ENCODE results near the gene MRPL44. TPM values are rescaled to one million over a fixed set of nuclear protein-coding genes. Genes with fewer than 3 reads are reported as not detected.

Gene MRPL44
- total RNA-seq (2022), result 64.9 and 66.6 TPM in 2 replicates
- percentile 96 among the genes with signal in this experiment for Bru-seq, nascent RNA
- BruChase-seq, experiment 1, labeled RNA remaining after a 2-hour chase, result percentile 97 among the genes with signal in this experiment
- BruChase-seq, experiment 2, labeled RNA remaining after a 6-hour chase, result percentile 92 among the genes with signal in this experiment
- long read RNA-seq, transcript MRPL44-201 (4 exons, 1,748 nt), result major isoform, 124 of 136 reads
- long read RNA-seq, partial matches to known transcripts, result 8 of 136 reads
- long read RNA-seq, other reads (novel, unspliced or antisense), result 4 of 136 reads

GRCh38 chr2:223957092-223957851 is at the start of gene MRPL44:
Gene MRPL44, plus strand, starts transcription at chr2:223957463. Its CDS starts 10 bp downstream, at chr2:223957473.
- H3K9me3 ChIP-seq, result no peaks in the 10 kb centered on the region
- intact Hi-C loops (cut with micrococcal nuclease; ENCODE audit: unreplicated experiment), result loop anchor here (1.0 to 5.0 kb wide), 6 partner anchors 12 to 265 kb away; partner anchors contain the start of gene WDFY1
- BruUV-seq (replicated peaks), result no TSS peak
- peaks cover 35% of the 10 kb centered on the region for H3K4me1 Mint-ChIP-seq (ENCODE audit: low read depth, unreplicated experiment)
- peak within 1 kb of the TSS; percentile 98 for H3K27ac Mint-ChIP-seq (ENCODE audit: unreplicated experiment)
- 0 out of 2 replicates have a peak, but pooled peaks cover 1% of the 10 kb centered on the region for H3K36me3 ChIP-seq (ENCODE audit: control insufficient read depth, insufficient read depth, low read length)
- DNase-seq, result peak; percentile 97 to 100
- H3K27me3 Mint-ChIP-seq (ENCODE audit: insufficient read depth, unreplicated experiment), result no peaks in the 10 kb centered on the region
- peak within 1 kb of the TSS; percentile 92 for H3K4me3 Mint-ChIP-seq (ENCODE audit: unreplicated experiment)
- H3K9me3 Mint-ChIP-seq (ENCODE audit: unreplicated experiment), result no peaks in the 10 kb centered on the region
- H3K27me3 ChIP-seq (replicated peaks; ENCODE audit: control insufficient read depth, insufficient read depth, low read length), result no peaks in the 10 kb centered on the region
- H3K4me3 ChIP-seq (ENCODE audit: low read depth, low read length), result peak within 1 kb of the TSS; percentile 93
- no peak for TF ChIP-seq CTCF (IDR thresholded peaks at IDR 0.05; ENCODE audit: insufficient read depth in 1 of 2, low read depth in 1 of 2, low read length in 1 of 2, severe bottlenecking in 1 of 2, unreplicated experiment in 1 of 2)
- H3K36me3 Mint-ChIP-seq (ENCODE audit: insufficient read depth, unreplicated experiment), result peaks cover 39% of the 10 kb centered on the region
- ChIA-PET POLR2A (interaction anchor here (1.9 kb wide), 1 partner anchor 27 kb away, joined by 8 read pairs; no protein-coding TSS in a partner anchor), CTCF (interaction anchor here (1.4 kb wide), 1 partner anchor 13 kb away, joined by 5 read pairs; no protein-coding TSS in a partner anchor)
- peaks cover 12% of the 10 kb centered on the region for H3K4me1 ChIP-seq

- peak overlapping the region; percentile 77 for H3K27ac Mint-ChIP-seq (ENCODE audit: unreplicated experiment)
- 0 out of 2 replicates have a peak, but pooled peaks cover 1% of the 10 kb centered on the region for H3K36me3 ChIP-seq (ENCODE audit: control insufficient read depth, insufficient read depth, low read length)
- no peak for TF ChIP-seq CTCF (IDR thresholded peaks at IDR 0.05; ENCODE audit: insufficient read depth in 1 of 2, low read depth in 1 of 2, low read length in 1 of 2, severe bottlenecking in 1 of 2, unreplicated experiment in 1 of 2)
- H3K27me3 Mint-ChIP-seq (ENCODE audit: insufficient read depth, unreplicated experiment), result no peaks in the 10 kb centered on the region
- peak; percentile 83 to 84 for DNase-seq
- no peaks in the 10 kb centered on the region for H3K27me3 ChIP-seq (replicated peaks; ENCODE audit: control insufficient read depth, insufficient read depth, low read length)
- H3K4me1 ChIP-seq, result peaks cover 41% of the 10 kb centered on the region
- H3K4me3 ChIP-seq (ENCODE audit: low read depth, low read length), result 0 out of 2 replicates have a peak overlapping the region, but pooled peaks have one; percentile 4
- ChIA-PET CTCF (interaction anchor here (0.5 to 1.8 kb wide), 3 partner anchors 22 to 47 kb away, joined by 3 to 8 read pairs (median 5); no protein-coding TSS in a partner anchor), POLR2A (interaction anchor here (0.5 to 2.9 kb wide), 2 partner anchors 20 to 22 kb away, joined by 3 to 19 read pairs; no protein-coding TSS in a partner anchor)
- H3K4me3 Mint-ChIP-seq (ENCODE audit: unreplicated experiment), result peak overlapping the region; percentile 57
- peaks cover 46% of the 10 kb centered on the region for H3K36me3 Mint-ChIP-seq (ENCODE audit: insufficient read depth, unreplicated experiment)
- intact Hi-C loops (cut with micrococcal nuclease; ENCODE audit: unreplicated experiment), result loop anchor here (1.0 kb wide), 6 partner anchors 21 to 164 kb away; partner anchors contain the start of genes MRPL44 and WDFY1
- no TSS peak for BruUV-seq (replicated peaks)
- H3K9me3 ChIP-seq, result no peaks in the 10 kb centered on the region
- no peaks in the 10 kb centered on the region for H3K9me3 Mint-ChIP-seq (ENCODE audit: unreplicated experiment)
- H3K4me1 Mint-ChIP-seq (ENCODE audit: low read depth, unreplicated experiment), result peaks cover 37% of the 10 kb centered on the region
Observed at GRCh38 chr2:223908304-223908998, 48.8 kb upstream of the MRPL44 start.
